ENCODE measurements around the gene NPC2. TPM values are rescaled to one million over a fixed set of nuclear protein-coding genes. Genes with fewer than 3 reads are reported as not detected.

The NPC2 gene
- polyA plus RNA-seq, 2 of the 4 experiments (the other 2 are of a cell fraction), result 97.7 to 457 TPM

- H3K4me1 ChIP-seq, result peaks cover 8% of the 10 kb centered on the region
These were observed 24.6 kb upstream of the NPC2 start for GRCh38 chr14:74517731-74518130.

GRCh38 chr14:74516451-74517160 is 23.5 kb upstream of the NPC2 start:
- Histone ChIP-seq H3K4me2 (no peak overlapping the region), H3K9me3 (no peaks in the 10 kb centered on the region), H3K4me1 (peaks cover 8% of the 10 kb centered on the region), H3K4me3 (no peak overlapping the region), H3K27ac (peak overlapping the region in 1 of 2 experiments; percentile 72; a peak in 3 of 6 replicates)
- CTCF ChIA-PET, result interaction anchor here (1.1 to 9.2 kb wide), 3 partner anchors 8 to 96 kb away, joined by 3 to 62 read pairs (median 6); partner anchors contain the start of gene LTBP2
- FAIRE-seq (no peak), DNase-seq (ENCODE audit: low read depth in 1 of 2, low spot score in 1 of 2) (peak in 1 of 2 experiments; percentile 24), ATAC-seq (peak; percentile 54 to 69; a peak in 4 of 6 replicates)
- 90% methylated on average over 12 of the region's 12 CpGs for WGBS (ENCODE audit: missing lambda C conversion rate)
- POLR2A ChIA-PET, result no interaction called here
- TF ChIP-seq NFE2L2 (conservative IDR thresholded peaks at IDR 0.05; ENCODE audit: low read length) (no peak), NPAS2 (CRISPR knock-in tag; IDR thresholded peaks at IDR 0.05; ENCODE audit: borderline replicate concordance) (no peak), POLR2A (IDR thresholded peaks at IDR 0.05; ENCODE audit: low read length) (no peak), CBX2 (IDR thresholded peaks at IDR 0.05; ENCODE audit: borderline replicate concordance, low read depth) (no peak), HOXB5 (CRISPR knock-in tag; IDR thresholded peaks at IDR 0.05) (no peak), FOSB (CRISPR knock-in tag; IDR thresholded peaks at IDR 0.05) (no peak), RCOR1 (IDR thresholded peaks at IDR 0.05; ENCODE audit: low read depth, low read length) (no peak), FOXS1 (CRISPR knock-in tag; IDR thresholded peaks at IDR 0.05) (no peak), BHLHE40 (IDR thresholded peaks at IDR 0.05; ENCODE audit: low read depth, low read length) (no peak), RARB (CRISPR knock-in tag; IDR thresholded peaks at IDR 0.05) (no peak), RFX5 (IDR thresholded peaks at IDR 0.05) (no peak), SREBF2 (IDR thresholded peaks at IDR 0.05) (no peak), HMGXB4 (CRISPR knock-in tag; IDR thresholded peaks at IDR 0.05; ENCODE audit: borderline replicate concordance) (no peak), RAD21 (conservative IDR thresholded peaks at IDR 0.05 in 1 of 2, IDR thresholded peaks at IDR 0.05 in 1 of 2) (no peak)

More at GRCh38 chr14:74517731-74518130, 24.6 kb upstream of the NPC2 start:
- ATAC-seq (no peak), FAIRE-seq (no peak), DNase-seq (ENCODE audit: low read depth in 1 of 2, low spot score in 1 of 2) (no peak)
- H3K9me3 ChIP-seq, result no peaks in the 10 kb centered on the region
- no peak overlapping the region for H3K4me2 ChIP-seq
- CTCF ChIA-PET, result interaction anchor here (1.5 to 9.2 kb wide), 2 partner anchors 10 to 17 kb away, joined by 5 to 62 read pairs; no protein-coding TSS in a partner anchor
- H3K27ac ChIP-seq, result no peak overlapping the region
- no peak for TF ChIP-seq REST (IDR thresholded peaks at IDR 0.05)
- TF ChIP-seq ELK1 (IDR thresholded peaks at IDR 0.05; ENCODE audit: low read depth, low read length), result no peak
- no peak for TF ChIP-seq HES2 (IDR thresholded peaks at IDR 0.05)
- no peak for TF ChIP-seq MAX (IDR thresholded peaks at IDR 0.05)
- no peak for TF ChIP-seq CBX2 (IDR thresholded peaks at IDR 0.05; ENCODE audit: borderline replicate concordance, low read depth)
- TF ChIP-seq CBX8 (IDR thresholded peaks at IDR 0.05), result no peak
- no peak for TF ChIP-seq FOSL2 (IDR thresholded peaks at IDR 0.05)
- TF ChIP-seq FOSL2 (CRISPR knock-in tag; IDR thresholded peaks at IDR 0.05), result no peak
- TF ChIP-seq BHLHE40 (IDR thresholded peaks at IDR 0.05; ENCODE audit: low read depth, low read length), result no peak
- TF ChIP-seq USF2 (IDR thresholded peaks at IDR 0.05), result no peak
- no peak for TF ChIP-seq HOXB5 (CRISPR knock-in tag; IDR thresholded peaks at IDR 0.05)
- H3K4me3 ChIP-seq, result no peak overlapping the region
- POLR2A ChIA-PET, result no interaction called here
- WGBS (ENCODE audit: missing lambda C conversion rate), result 84% methylated on average over 4 of the region's 4 CpGs

Measured in A549 (cell line).